ENCODE measurements around the gene PCSK1.
A peak's percentile ranks its signal among the peaks of the same experiment; 100 is the strongest.

The PCSK1 gene

DNA sequence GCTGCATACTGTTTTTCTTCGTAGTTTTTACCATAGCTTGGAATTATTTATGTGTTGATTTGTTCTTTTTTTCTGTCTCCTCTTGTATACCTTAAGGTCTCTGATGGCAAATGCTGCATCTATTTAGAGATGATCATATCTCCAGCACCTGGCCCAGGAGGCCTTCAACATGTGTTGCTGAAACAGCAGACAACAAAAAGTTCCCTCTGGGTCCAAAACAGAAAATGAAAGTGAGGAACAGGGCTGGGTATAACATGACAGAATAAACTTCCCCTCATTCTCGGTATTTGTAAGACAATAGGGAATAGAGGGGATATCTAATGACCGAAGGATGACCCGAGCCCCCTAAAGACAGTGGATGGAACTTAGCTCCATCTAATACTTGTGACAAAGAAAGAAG, 22.7 kb upstream of the PCSK1 start:
- H3K4me3 ChIP-seq (replicated peaks in 1 of 2; ENCODE audit: low read depth in 2 of 2, low read length in 2 of 2): no peak overlapping the region
- no peak for DNase-seq (ENCODE audit: low read depth in 2 of 2)
- no peak for TF ChIP-seq CTCF (IDR thresholded peaks at IDR 0.05; ENCODE audit: low read depth, low read length)

DNA sequence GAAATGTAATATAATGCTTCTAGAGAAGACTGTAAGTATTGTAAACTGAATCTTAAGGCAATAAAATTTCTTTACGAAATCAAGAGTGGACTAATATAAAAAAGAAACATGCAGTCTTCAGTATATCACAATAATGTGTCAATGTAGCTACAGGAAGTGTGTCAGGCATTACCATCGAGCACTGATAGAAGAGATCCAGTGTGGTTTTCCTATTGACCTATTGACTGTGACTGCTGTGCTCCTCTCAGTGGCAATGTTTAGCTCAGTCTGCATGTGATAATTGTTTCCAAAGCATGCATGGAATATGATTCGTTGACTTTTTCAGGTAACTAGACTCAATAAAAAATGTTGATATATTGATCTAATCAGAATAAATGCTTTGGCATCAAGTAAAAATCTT, 20.3 kb upstream of the PCSK1 start:
- TF ChIP-seq CTCF (IDR thresholded peaks at IDR 0.05; ENCODE audit: low read depth, low read length): no peak
- DNase-seq (ENCODE audit: low read depth in 2 of 2): no peak
- H3K4me3 ChIP-seq (replicated peaks in 1 of 2; ENCODE audit: low read depth in 2 of 2, low read length in 2 of 2): no peak overlapping the region

DNA sequence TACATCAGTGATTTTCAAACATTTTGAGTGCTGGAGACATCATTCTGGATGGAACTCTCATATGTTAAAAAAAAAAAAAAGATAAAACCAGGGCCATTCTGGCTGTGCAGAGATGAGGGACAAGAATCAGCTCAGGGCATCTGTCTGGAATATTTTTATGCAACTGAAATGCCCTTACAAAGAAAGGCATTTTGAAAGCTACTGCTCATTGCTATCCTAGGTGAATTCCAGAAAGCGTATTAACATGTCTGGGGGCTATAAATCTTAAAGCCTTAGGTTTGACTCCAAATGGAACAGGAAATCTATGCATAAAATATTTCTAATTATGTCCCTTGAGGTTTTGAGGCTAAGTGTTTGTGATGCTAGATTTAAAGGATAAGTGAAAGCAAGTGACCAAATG, 14.9 kb upstream of the PCSK1 start:
- TF ChIP-seq CTCF (IDR thresholded peaks at IDR 0.05; ENCODE audit: low read depth, low read length): no peak
- DNase-seq (ENCODE audit: low read depth in 2 of 2): no peak
- no peak overlapping the region for H3K4me3 ChIP-seq (replicated peaks in 1 of 2; ENCODE audit: low read depth in 2 of 2, low read length in 2 of 2)

GRCh38 chr5:96440185-96440538, 7.1 kb upstream of the PCSK1 start:
- DNase-seq (ENCODE audit: low read depth in 2 of 2): no peak
- TF ChIP-seq CTCF (IDR thresholded peaks at IDR 0.05; ENCODE audit: low read depth, low read length): no peak
- H3K4me3 ChIP-seq (replicated peaks in 1 of 2; ENCODE audit: low read depth in 2 of 2, low read length in 2 of 2): no peak overlapping the region

DNA sequence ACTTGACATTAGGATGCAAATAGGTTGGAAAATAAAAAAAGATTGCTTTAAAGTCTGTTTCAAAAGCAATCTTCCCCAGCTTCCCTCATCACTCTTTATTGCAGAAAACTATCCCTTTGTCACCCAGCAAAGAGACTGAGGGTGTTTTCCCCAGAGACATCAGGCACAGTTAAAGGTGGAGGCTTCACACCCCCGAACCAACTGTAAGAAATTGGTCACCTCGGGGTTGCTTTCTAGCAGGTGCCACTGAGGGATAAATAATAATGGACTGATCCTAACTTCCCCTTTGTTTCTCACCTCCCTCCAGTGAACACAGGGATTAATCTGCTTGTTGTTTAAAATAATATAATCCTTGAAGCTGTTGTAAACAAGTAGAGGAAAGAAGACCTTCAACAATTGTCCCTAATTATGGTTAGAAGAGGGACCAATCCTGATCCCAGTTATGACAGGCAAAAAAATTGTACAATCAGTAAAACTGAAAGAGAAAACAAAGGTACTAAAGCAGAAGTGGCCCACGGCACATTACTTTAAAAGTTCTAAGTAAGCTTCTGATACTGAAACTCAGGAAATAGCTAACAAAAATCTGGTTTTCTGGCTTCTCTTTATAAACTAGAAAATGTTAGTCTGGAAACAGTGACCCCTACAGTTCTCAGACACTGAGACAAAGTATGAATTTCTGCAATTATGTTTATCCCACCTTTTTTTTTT, 6.6 kb upstream of the PCSK1 start:
- H3K4me3 ChIP-seq (replicated peaks in 1 of 2; ENCODE audit: low read depth in 2 of 2, low read length in 2 of 2): no peak overlapping the region
- DNase-seq (ENCODE audit: low read depth in 2 of 2): peak; percentile 8 to 26
- peak; percentile 5 for TF ChIP-seq CTCF (IDR thresholded peaks at IDR 0.05; ENCODE audit: low read depth, low read length)

GRCh38 chr5:96434201-96434645, 1.2 kb upstream of the PCSK1 start:
- DNase-seq (ENCODE audit: low read depth in 2 of 2): peak; percentile 77 to 80
- no peak for TF ChIP-seq CTCF (IDR thresholded peaks at IDR 0.05; ENCODE audit: low read depth, low read length)
- H3K4me3 ChIP-seq (replicated peaks in 1 of 2; ENCODE audit: low read depth in 2 of 2, low read length in 2 of 2): no peak overlapping the region

Data from cardiac fibroblast (primary cell).